Breast epithelium (tissue), 3 donors: Measurements from ENCODE around the gene ATP8B4.

Experiments
- POLR2A ChIP-seq: fragments of 450-650 bp; IDR thresholded peaks from one replicate; pipeline ENCODE4 v1.6.1; 2016; ENCODE audit warnings: antibody characterized with exemption, mild to moderate bottlenecking, moderate library complexity
- POLR2AphosphoS5 ChIP-seq, 3 donors: sonication (generic); formaldehyde crosslinking; IDR thresholded peaks; one replicate each; pipeline ENCODE4 v1.6.1; 2017; ENCODE audit warnings: antibody characterized with exemption in 3 of 3
- TF ChIP-seq, protein P1 (sequence below), 3 donors: fragments of 450-650 bp; IDR thresholded peaks; one replicate each; pipeline ENCODE4 v1.5.1; 2016 to 2017; ENCODE audit warnings: antibody characterized with exemption in 3 of 3, mild to moderate bottlenecking in 3 of 3, moderate library complexity in 3 of 3

GRCh38 chr15:50065279-50065678 lies 53.8 kb downstream of the ATP8B4 start:
- TF ChIP-seq, protein P1, sequence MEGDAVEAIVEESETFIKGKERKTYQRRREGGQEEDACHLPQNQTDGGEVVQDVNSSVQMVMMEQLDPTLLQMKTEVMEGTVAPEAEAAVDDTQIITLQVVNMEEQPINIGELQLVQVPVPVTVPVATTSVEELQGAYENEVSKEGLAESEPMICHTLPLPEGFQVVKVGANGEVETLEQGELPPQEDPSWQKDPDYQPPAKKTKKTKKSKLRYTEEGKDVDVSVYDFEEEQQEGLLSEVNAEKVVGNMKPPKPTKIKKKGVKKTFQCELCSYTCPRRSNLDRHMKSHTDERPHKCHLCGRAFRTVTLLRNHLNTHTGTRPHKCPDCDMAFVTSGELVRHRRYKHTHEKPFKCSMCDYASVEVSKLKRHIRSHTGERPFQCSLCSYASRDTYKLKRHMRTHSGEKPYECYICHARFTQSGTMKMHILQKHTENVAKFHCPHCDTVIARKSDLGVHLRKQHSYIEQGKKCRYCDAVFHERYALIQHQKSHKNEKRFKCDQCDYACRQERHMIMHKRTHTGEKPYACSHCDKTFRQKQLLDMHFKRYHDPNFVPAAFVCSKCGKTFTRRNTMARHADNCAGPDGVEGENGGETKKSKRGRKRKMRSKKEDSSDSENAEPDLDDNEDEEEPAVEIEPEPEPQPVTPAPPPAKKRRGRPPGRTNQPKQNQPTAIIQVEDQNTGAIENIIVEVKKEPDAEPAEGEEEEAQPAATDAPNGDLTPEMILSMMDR (IDR thresholded peaks at IDR 0.05) = no peak
- TF ChIP-seq POLR2AphosphoS5 (IDR thresholded peaks at IDR 0.05) (no peak), POLR2A (no peak)
